Right lobe of liver (tissue), 4 donors: ENCODE results near the gene ZSCAN1.

Source experiments
- POLR2A ChIP-seq: fragments of 450-650 bp; IDR thresholded peaks from one replicate; pipeline ENCODE4 v1.6.1; 2017; ENCODE audit warnings: antibody characterized with exemption, mild to moderate bottlenecking
- TF ChIP-seq, protein P1 (sequence below), 4 donors: fragments of 200-600 bp in 3 of 4; fragments of 450-650 bp in 1 of 4; IDR thresholded peaks; one replicate each; pipeline versions ENCODE4 v1.5.1 to v1.8.0; 2016 to 2022; ENCODE audit warnings: antibody characterized with exemption in 4 of 4, mild to moderate bottlenecking in 2 of 4
- donor health status: DM: no; HTN: no; CAD: no.
- donor health status: DM: no; HTN: no; CAD: no.
- donor health status: DM: no; HTN: yes; CAD: no.

DNA sequence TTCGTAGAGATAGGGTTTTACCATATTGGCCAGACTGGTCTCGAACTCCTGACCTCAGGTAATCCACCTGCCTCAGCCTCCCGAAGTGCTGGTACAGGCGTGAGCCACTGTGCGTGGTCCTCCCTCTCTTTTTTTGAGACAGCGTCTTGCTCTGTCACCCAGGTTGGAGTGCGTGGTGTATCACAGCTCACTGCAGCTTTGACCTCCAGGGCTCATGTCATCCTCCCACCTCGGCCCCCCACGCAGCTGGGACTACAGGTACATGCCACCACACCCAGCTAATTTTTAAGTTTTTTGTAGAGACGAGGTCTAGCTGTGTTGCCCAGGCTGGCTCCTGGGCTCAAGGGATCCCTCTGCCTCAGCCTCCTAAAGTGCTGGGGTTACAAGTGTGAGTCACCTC is 46.0 kb downstream of the ZSCAN1 start:
- TF ChIP-seq, protein P1, sequence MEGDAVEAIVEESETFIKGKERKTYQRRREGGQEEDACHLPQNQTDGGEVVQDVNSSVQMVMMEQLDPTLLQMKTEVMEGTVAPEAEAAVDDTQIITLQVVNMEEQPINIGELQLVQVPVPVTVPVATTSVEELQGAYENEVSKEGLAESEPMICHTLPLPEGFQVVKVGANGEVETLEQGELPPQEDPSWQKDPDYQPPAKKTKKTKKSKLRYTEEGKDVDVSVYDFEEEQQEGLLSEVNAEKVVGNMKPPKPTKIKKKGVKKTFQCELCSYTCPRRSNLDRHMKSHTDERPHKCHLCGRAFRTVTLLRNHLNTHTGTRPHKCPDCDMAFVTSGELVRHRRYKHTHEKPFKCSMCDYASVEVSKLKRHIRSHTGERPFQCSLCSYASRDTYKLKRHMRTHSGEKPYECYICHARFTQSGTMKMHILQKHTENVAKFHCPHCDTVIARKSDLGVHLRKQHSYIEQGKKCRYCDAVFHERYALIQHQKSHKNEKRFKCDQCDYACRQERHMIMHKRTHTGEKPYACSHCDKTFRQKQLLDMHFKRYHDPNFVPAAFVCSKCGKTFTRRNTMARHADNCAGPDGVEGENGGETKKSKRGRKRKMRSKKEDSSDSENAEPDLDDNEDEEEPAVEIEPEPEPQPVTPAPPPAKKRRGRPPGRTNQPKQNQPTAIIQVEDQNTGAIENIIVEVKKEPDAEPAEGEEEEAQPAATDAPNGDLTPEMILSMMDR (IDR thresholded peaks at IDR 0.05): no peak
- no peak for TF ChIP-seq POLR2A
